Prostate gland (tissue), 2 donors: ENCODE data around the gene GFRA1. TPM values are rescaled to one million over a fixed set of nuclear protein-coding genes. Genes with fewer than 3 reads are reported as not detected.

ENCODE experiments used
- DNase-seq: peaks from one replicate; pipeline ENCODE4 v3.0.0-alpha.2; 2019; ENCODE audit warnings: low spot score
- H3K27ac ChIP-seq, 2 donors: fragments of 200-600 bp; sonication (generic); 2 replicates each; pipeline ENCODE4 v1.5.1; 2017 to 2019
- H3K27me3 ChIP-seq: fragments of 200-600 bp; sonication (generic); replicated peaks from 2 replicates; pipeline ENCODE4 v1.5.1; 2019; ENCODE audit not compliant: insufficient read depth
- H3K36me3 ChIP-seq, 2 donors: fragments of 200-600 bp; sonication (generic); 1 replicate in 1 of 2; 2 replicates in 1 of 2; pipeline versions ENCODE4 v1.5.1 to v1.8.1; 2017 to 2019
- H3K4me1 ChIP-seq: fragments of 200-600 bp; sonication (generic); replicated peaks from 2 replicates; pipeline ENCODE4 v1.5.1; 2019
- H3K4me3 ChIP-seq, 2 donors: fragments of 200-600 bp; sonication (generic); 2 replicates each; pipeline ENCODE4 v1.5.1; 2017 to 2019
- H3K9me3 ChIP-seq: fragments of 200-600 bp; sonication (generic); 2 replicates; pipeline ENCODE4 v1.5.1; 2017
- CTCF ChIP-seq, 4 experiments: fragments of 200-600 bp in 2 of 4; fragments of 450-650 bp in 2 of 4; sonication (generic) in 2 of 4; IDR thresholded peaks; 1 replicate in 3 of 4; 2 replicates in 1 of 4; pipeline ENCODE4 v1.5.1; 2016 to 2019; ENCODE audit warnings: antibody characterized with exemption in 4 of 4, mild to moderate bottlenecking in 2 of 4, moderate library complexity in 2 of 4
- POLR2A ChIP-seq: fragments of 450-650 bp; IDR thresholded peaks from one replicate; pipeline ENCODE4 v1.6.1; 2016; ENCODE audit warnings: antibody characterized with exemption, mild to moderate bottlenecking
- POLR2AphosphoS5 ChIP-seq: sonication (generic); formaldehyde crosslinking; IDR thresholded peaks from one replicate; pipeline ENCODE4 v1.6.1; 2017; ENCODE audit warnings: antibody characterized with exemption
- WGBS: methylation state at CpG from one replicate; pipeline ENCODE4 v1.1.5; 2018; 5-methylcytosine and 5-hydroxymethylcytosine counted together
- intact Hi-C: fragments of 100-400 bp; cut with DNase I; formaldehyde crosslinking; loops from one replicate; pipeline ENCODE4 v1.14.2; 2022
- total RNA-seq, 2 donors: library from RNA; depleted of rRNA; stranded (reverse); fragments of >200 nt; gene quantifications; one replicate each; pipeline ENCODE4 v1.1.0, GENCODE V29; 2016

GFRA1 gene
- total RNA-seq, 2 donors from 2014 or later = 5.1 to 14.5 TPM

- Histone ChIP-seq H3K27me3 (no peaks in the 10 kb centered on the region), H3K4me1 (no peaks in the 10 kb centered on the region), H3K27ac (no peak overlapping the region), H3K9me3 (no peaks in the 10 kb centered on the region), H3K4me3 (no peak overlapping the region), H3K36me3 (no peaks in the 10 kb centered on the region)
- DNase-seq = no peak
- intact Hi-C loops = no loop called here
- TF ChIP-seq POLR2A = no peak
- TF ChIP-seq POLR2AphosphoS5 = no peak
- no peak for TF ChIP-seq CTCF (IDR thresholded peaks at IDR 0.05)
- 81% methylated on average over 5 of the region's 5 CpGs for WGBS
Measured at GRCh38 chr10:116311016-116311415, 38.0 kb upstream of the GFRA1 start.

- TF ChIP-seq CTCF (IDR thresholded peaks at IDR 0.05) = no peak
- no peak for TF ChIP-seq POLR2AphosphoS5
- TF ChIP-seq POLR2A = no peak
- intact Hi-C loops = no loop called here
- Histone ChIP-seq H3K4me1 (no peaks in the 10 kb centered on the region), H3K36me3 (no peaks in the 10 kb centered on the region), H3K9me3 (no peaks in the 10 kb centered on the region), H3K27ac (no peak overlapping the region), H3K4me3 (no peak overlapping the region), H3K27me3 (no peaks in the 10 kb centered on the region)
- DNase-seq = no peak
- 66% methylated on average over 4 of the region's 4 CpGs for WGBS
Measured at GRCh38 chr10:116307455-116307854, 34.4 kb upstream of the GFRA1 start.

- H3K9me3 ChIP-seq = no peaks in the 10 kb centered on the region
- no peak for TF ChIP-seq POLR2AphosphoS5
- no peak for TF ChIP-seq POLR2A
- TF ChIP-seq CTCF (IDR thresholded peaks at IDR 0.05) = no peak
- H3K4me3 ChIP-seq = no peak overlapping the region
- H3K27ac ChIP-seq = no peak overlapping the region
- intact Hi-C loops = no loop called here
- no peaks in the 10 kb centered on the region for H3K36me3 ChIP-seq
- H3K27me3 ChIP-seq = no peaks in the 10 kb centered on the region
- WGBS = 79% methylated on average over 2 of the region's 2 CpGs
- no peak for DNase-seq
- H3K4me1 ChIP-seq = no peaks in the 10 kb centered on the region
Measured at GRCh38 chr10:116306847-116307246, 33.8 kb upstream of the GFRA1 start.

- Histone ChIP-seq H3K9me3 (no peaks in the 10 kb centered on the region), H3K27ac (no peak overlapping the region), H3K36me3 (no peaks in the 10 kb centered on the region), H3K4me1 (no peaks in the 10 kb centered on the region), H3K4me3 (no peak overlapping the region), H3K27me3 (no peaks in the 10 kb centered on the region)
- TF ChIP-seq POLR2A (no peak), POLR2AphosphoS5 (no peak), CTCF (IDR thresholded peaks at IDR 0.05) (no peak)
- intact Hi-C loops = no loop called here
- DNase-seq = no peak
- WGBS = 78% methylated on average over 1 of the region's 1 CpG
Measured at GRCh38 chr10:116304923-116305322, 31.9 kb upstream of the GFRA1 start.

GRCh38 chr10:116300542-116300941 is 27.5 kb upstream of the GFRA1 start:
- intact Hi-C loops = no loop called here
- no peak for DNase-seq
- Histone ChIP-seq H3K27ac (no peak overlapping the region), H3K27me3 (no peaks in the 10 kb centered on the region), H3K4me3 (no peak overlapping the region), H3K4me1 (no peaks in the 10 kb centered on the region), H3K36me3 (no peaks in the 10 kb centered on the region), H3K9me3 (no peaks in the 10 kb centered on the region)
- WGBS = 56% methylated on average over 1 of the region's 1 CpG
- no peak for TF ChIP-seq POLR2A
